Measurements from ENCODE around the gene SP8. TPM values are rescaled to one million over a fixed set of nuclear protein-coding genes. Genes with fewer than 3 reads are reported as not detected.

SP8 gene
- total and polyA plus RNA-seq, 11 donors: not detected

DNA sequence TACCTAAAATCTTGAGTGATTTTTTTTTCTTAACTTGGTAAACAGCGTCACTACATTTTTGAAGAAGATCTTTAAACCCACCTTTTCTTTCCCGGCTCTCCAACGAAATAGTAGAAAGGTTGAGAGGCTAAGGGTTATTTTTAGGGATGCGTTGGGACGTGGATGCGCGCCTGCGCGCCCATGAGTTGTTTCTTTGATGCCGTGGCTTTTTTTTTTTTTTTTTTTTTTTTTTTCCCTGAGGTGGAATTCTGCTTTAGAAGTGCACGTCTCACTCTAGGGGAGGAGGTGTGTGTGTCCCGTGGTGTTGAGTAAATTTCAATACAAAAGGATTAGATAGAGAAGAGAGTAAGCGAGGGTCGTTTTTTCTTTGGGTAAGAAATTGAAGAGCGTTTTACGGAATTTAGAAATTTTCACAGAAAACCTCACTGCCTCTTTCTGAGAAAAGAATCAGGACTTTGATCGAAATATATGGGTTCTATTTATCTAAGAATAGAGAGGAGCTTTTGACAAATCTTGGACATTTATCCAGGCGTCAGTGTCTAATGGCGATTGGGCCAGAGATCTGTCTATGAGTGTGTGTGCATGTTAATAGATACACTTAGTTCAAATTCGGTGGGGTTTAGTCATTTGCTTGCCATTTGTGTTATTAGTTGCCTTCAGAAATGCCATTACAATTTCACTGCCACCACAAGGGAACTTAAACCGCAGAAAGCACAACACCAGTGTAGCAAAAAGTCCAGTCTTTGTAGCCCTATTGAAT lies 1.2 kb upstream of the SP8 start:
- Histone ChIP-seq H3K36me3 (no peaks in the 10 kb centered on the region), H3K9me3 (no peaks in the 10 kb centered on the region), H3K4me3 (no peak overlapping the region), H3K27me3 (peaks cover 68 to 100% (median 96%) of the 10 kb centered on the region in 9 donors), H3K4me1 (peaks cover 0 to 48% (median 18%) of the 10 kb centered on the region in 12 donors), H3K27ac (no peak overlapping the region)
- TF ChIP-seq, protein P1, sequence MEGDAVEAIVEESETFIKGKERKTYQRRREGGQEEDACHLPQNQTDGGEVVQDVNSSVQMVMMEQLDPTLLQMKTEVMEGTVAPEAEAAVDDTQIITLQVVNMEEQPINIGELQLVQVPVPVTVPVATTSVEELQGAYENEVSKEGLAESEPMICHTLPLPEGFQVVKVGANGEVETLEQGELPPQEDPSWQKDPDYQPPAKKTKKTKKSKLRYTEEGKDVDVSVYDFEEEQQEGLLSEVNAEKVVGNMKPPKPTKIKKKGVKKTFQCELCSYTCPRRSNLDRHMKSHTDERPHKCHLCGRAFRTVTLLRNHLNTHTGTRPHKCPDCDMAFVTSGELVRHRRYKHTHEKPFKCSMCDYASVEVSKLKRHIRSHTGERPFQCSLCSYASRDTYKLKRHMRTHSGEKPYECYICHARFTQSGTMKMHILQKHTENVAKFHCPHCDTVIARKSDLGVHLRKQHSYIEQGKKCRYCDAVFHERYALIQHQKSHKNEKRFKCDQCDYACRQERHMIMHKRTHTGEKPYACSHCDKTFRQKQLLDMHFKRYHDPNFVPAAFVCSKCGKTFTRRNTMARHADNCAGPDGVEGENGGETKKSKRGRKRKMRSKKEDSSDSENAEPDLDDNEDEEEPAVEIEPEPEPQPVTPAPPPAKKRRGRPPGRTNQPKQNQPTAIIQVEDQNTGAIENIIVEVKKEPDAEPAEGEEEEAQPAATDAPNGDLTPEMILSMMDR (IDR thresholded peaks at IDR 0.05): no peak
- no peak for TF ChIP-seq POLR2A (IDR thresholded peaks at IDR 0.05)
- intact Hi-C loops (cut with DNase I): loop anchor here in 3 of 10 donors (10.0 kb wide), 2 partner anchors 467 to 717 kb away; no protein-coding TSS in a partner anchor
- ATAC-seq (no peak), DNase-seq (no peak)
- WGBS, 4 donors: 6 to 11% (median 8%) methylated on average over 21 of the region's 21 CpGs

DNA sequence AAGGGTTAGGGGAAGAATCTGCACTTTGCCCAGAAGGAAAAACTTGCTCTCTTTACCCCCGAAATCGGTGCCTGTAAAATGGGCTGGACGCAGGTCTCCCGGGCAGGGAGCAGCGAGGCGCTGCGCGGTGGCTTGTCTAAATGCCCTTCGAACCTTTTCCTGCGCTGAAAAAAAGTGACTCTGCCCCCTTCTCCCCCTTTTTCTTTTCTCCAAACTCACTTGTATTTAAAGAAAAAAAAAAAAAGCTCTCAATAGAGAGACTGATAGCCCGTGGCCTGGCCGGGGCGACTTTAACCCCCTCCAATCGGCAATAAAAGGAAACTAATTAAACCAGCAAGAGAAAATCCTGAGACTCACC lies 286 bp downstream of the SP8 start:
- no peak for TF ChIP-seq POLR2A (IDR thresholded peaks at IDR 0.05)
- TF ChIP-seq, protein P1 (IDR thresholded peaks at IDR 0.05): no peak

DNA sequence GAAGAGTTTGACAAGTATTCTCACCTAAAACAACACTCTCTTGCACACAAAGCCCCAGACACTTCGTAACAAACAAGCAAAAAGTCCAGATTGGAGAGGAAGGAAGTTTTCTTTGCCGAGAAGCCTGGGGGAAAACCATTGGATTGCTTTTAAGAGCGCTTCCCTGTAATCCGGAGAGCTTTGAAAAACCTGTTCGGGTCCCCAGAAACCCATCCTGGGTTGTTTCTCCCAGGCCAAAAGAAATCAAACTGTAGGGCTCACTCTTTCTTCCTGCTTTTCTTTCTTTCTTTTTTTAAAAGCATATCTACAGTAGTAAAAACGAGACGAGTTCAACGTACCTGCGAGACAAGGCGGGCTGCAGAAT lies 655 bp downstream of the SP8 start:
- H3K4me3 ChIP-seq: peak overlapping the region in 10 of 12 donors; percentile 4 to 45 (median 30)
- H3K27ac ChIP-seq: no peak overlapping the region
- H3K9me3 ChIP-seq: no peaks in the 10 kb centered on the region
- H3K27me3 ChIP-seq: peaks cover 58 to 100% (median 97%) of the 10 kb centered on the region in 9 donors
- peaks cover 0 to 45% (median 18%) of the 10 kb centered on the region in 12 donors for H3K4me1 ChIP-seq
- TF ChIP-seq, protein P1 (IDR thresholded peaks at IDR 0.05): no peak
- no peak for TF ChIP-seq POLR2A (IDR thresholded peaks at IDR 0.05)
- DNase-seq: no peak
- H3K36me3 ChIP-seq: no peaks in the 10 kb centered on the region
- no peak for ATAC-seq
- 3 to 5% (median 4%) methylated on average over 10 of the region's 10 CpGs for WGBS, 4 donors
- intact Hi-C loops (cut with DNase I): loop anchor here in 3 of 10 donors (10.0 kb wide), 2 partner anchors 469 to 719 kb away; no protein-coding TSS in a partner anchor

More for the DNA sequence above, 286 bp downstream of the SP8 start:
- ATAC-seq: no peak
- Histone ChIP-seq H3K4me1 (peaks cover 0 to 48% (median 18%) of the 10 kb centered on the region in 12 donors), H3K4me3 (peak overlapping the region in 10 of 12 donors; percentile 12 to 45 (median 30)), H3K9me3 (no peaks in the 10 kb centered on the region), H3K27me3 (peaks cover 61 to 100% (median 97%) of the 10 kb centered on the region in 9 donors), H3K36me3 (no peaks in the 10 kb centered on the region), H3K27ac (no peak overlapping the region)
- intact Hi-C loops (cut with DNase I): loop anchor here in 3 of 10 donors (10.0 kb wide), 2 partner anchors 468 to 718 kb away; no protein-coding TSS in a partner anchor
- no peak for DNase-seq
- 1 to 5% (median 4%) methylated on average over 14 of the region's 14 CpGs for WGBS, 4 donors

Data from heart left ventricle (tissue), 16 donors.